GM18861 (cell line): Measurements from ENCODE around the gene TLE5.
"Not testable (repeated sequence)": the region's sequence is repeated elsewhere in the genome, so short reads cannot be mapped to it uniquely, and the experiment has no call there.

Experiments used
- ATAC-seq: cut with Tn5 transposase; IDR thresholded peaks from one replicate; pipeline ENCODE4 v1.9.1; 2021; ENCODE audit not compliant: unreplicated experiment

TLE5 gene

DNA sequence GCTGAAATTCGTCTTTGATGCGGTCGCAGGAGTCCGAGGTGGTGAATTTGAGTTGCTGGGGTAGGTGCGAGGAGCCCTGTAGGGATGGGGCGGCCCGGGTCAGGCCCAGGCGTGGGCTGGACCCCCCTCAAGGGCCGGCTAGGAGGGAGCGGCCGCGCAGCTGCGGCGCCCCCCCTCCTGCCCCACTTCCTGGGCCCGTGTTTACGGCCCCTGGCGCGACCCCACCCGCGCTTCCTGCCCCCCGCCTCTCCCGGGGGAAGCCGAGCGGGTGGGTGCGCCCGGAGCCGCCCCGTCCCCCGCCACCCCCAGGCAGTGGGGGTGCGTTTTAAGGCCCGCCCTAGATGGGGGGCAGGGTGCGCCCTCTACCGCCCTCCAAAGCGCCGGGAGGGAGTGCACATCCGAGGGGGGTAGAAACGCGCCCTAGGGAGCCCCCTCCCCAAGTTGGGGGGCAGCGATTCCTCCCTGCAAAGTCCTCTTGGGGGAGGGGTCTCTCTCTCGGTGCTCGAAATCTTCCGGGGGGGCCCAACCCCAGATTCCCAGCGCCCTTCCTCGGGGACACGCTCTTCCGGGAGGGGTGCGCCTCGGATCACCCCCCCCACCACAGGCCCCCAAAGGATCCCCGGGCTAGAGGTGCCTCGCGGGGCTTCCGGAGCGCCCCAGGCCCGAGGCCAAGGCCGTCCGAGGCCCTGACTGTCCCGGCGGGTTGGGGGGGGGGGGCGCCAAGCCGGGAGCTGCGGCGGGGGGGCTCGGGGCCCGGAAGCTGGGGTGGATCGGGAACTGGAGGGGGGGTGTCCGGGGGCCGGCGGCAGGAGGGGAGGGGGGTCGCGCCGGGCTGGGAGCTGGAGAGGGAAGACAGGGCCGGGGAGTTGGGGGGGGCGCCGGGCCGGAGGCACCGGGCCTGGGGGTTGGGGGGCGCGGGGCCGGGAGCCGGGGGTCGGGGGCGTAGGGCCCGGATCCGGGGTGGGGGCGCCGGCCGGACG is 823 bp downstream of the TLE5 start:
- no peak for ATAC-seq

DNA sequence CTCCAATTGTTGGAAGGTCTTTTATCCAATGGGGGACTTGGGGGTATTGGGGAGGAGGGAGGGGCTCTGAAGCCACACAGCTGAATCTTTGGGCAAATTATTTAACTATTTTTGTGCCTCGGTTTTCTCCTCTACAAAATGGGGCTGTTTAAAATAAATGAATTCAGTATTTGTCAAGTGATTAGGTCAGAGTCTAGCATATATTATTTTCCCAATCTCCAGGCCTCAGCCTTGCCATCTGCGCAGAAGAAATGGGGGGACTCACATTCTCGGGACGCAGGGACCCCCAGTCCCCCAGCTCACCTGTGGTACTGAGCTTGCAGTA is 1.5 kb downstream of the TLE5 start:
- ATAC-seq = no peak

DNA sequence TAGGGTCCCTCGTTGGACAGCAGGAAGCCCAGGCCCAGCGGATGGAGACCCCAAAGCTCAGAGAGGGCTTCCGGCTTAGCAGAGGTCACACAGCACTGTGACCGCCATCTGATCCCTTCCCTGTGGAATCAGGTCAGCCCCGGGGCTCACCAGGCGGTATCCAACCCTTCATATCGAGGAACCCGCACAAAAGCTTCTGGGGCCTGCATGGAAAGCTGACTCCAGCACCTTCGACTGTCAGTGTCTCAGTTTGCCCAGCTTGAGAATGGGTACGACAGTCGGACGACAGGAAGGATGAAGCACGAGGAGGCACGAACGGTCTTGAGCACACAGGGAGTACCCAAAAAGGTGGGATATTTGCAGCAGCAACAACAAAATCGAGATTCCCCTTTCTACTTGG is 2.6 kb downstream of the TLE5 start:
- no peak for ATAC-seq

DNA sequence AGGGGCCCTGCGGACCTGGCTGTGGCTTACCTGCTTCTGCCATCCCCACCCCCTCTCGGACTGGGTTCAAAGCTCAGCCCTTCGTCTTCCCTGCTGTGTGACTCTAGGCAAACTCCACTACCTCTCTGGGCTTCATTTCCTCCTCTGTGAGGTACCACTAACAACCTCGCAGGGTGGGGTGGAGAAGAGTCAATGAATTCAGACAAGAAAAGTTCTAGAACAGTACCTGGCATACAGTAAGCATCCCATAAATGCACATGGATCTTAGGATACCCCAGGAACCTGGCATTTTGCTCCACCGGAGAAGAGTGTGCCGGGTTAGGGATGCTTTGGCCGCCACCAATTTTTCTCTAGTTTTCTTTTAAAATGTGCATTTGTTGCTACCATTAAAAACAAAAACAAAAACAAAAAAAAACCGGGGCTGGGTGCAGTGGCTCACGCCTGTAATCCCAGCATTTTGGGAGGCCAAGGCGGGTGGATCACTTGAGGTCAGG is 3.4 kb downstream of the TLE5 start:
- no peak for ATAC-seq

DNA sequence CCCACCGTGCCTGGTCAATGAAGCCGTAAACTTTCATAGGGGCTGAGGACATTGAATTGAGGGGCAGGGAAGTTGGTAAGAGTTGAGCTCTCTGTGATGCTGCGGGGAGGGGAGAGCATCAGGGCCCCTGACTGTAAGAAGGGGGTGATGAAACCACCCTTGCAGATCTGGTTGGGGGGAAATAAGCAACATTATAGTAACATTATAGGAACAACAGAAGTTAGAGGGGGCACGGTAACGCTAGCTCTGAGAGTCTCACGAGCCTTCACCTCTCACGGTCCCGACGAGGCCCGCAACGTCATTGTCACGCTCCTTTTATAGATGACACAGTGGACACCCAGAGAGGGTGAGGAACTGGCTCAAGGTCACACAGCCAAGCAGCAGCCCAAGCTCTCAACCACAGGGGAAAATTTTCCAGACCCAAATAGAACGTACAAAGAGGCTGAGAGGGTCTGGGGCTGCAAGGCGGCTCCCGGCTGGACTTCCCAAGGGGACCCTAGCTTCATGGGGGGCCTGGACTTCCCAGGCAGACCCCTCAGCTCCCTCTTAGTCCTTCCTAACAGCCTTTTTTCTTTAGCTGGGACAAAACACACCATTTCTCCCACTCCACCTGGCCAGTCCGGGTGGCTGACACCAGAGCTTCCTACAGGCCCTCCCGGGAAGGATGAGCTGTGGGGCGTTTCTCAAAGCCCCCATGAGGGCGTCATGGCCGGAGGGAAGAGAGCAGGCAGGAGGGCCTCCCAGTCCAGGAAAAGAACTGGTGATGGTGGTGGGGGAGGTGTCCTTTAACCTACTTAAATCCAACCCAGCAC is 4.1 kb downstream of the TLE5 start:
- no peak for ATAC-seq

DNA sequence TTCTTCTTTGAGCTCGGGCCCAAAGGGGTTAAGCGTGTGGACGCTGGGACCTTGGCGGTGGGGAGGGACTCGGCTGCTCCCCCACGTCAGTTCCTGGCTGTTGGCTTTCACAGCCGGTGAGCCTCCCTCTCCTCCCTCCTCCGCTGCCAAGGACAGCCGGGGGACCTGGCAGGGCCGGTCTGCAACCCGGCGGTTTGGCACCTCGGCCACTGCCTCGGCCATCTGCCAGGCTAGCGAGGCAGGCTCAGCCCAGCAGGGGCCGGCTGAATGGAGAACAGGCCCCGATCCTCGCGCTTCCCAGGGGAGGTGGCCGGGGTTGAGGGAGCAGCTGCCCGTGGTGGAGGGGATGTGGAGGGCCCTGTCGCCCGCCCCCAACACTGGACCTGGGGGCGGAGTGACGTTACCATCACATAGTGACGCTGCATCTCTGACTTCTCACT is 5.0 kb downstream of the TLE5 start:
- ATAC-seq = no peak

DNA sequence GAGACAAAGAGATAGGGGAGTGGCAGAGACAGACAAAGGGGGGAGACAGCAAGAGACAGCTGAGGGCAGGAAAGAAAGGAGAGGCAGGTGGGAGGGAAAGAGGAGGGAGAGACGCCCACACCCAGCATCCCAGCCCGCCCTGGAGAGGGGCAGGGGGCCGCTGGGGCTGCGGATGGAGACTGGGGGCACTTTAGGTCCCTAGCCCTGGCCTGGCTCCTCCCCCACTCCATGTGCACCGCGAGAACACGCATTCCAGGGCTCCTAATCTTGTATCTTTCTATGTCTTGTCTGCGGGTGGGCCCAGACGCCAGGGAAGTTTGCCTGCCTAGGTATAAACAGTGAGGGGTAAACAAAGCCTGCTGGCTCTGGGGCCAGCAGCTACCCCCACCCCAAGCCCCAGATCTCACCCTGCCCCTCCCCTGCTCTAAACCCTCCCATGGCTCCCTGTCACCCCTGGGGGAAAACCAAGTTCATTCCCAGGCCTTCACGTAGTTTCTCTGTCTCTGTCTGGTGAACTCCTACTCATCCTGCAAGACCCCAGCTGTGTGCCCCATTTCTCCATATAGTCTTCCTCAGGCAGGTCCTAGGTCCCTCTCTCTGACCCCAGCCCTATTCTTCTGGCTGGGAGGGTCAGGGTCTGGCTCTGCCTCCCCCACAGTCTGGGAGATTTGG is 5.7 kb downstream of the TLE5 start:
- no peak for ATAC-seq

DNA sequence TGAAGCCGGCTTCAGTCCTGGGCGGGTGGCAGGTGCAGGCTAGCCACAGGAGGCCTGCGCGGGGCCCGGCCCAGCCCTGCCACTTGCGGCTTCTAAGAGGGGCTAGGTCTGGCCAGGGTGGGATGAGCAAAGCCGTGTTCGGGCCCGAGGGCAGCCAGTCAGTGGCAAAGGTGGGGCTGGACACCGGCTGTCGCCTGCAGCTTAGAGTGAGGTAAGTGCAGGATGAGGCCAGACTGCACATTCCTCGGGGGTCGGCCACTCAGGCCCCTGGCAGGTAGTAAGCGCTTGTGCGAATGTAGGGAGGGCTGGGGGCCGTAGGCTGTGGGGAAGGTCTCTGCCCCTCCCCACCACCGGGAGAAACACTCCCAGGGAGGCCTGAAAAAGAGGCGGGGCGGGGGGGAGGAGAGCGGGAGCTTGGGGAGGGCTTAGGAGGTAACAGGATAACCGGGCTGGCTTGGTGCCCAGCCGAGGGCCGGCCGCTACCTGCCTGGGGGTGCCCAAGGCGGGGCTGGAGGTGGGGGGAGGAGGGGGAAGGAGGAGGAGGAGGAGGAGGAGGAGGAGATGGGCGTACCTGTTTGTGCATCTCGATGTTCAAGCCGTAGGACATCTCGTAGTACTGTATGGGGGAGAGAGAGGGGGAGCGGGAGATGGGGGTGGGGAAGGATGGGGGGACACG is 6.4 kb downstream of the TLE5 start:
- no peak for ATAC-seq

DNA sequence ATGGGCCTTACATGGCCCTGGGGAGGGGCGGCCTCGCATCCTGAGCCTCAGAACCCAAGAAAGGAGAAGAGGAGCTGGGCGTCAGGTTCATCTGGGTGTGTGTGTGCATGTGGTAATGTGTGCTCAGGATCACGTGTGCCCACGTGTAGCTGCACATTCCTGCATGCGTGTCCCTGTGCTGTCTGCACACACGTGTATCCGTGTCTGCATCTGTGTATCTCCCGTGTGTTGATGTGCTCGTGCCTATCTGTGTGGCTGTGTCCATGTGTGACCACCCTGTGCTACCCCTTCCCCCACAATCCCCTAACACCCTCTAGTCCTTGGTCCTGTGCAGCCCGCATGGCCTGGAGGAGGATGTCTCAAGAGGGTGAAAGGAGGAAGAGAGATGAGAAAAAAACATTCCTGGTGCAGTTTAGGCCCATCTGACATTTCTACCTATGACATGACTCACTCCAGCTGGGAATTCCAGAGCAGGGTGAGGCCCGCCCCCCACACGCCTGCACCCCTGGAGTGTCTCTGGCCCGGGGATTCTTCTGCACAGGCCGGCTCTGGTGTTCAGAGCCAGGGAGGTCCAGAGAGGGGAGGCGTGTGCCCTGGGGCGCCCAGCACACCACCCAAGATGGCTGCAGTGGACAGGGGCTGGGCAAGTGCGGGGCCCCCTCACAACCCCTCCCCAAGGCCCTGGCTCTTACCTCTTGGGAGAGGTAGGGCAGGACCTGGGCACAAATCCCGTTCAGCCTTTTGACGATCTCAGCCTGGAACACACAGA is 7.1 kb downstream of the TLE5 start:
- ATAC-seq = no peak

DNA sequence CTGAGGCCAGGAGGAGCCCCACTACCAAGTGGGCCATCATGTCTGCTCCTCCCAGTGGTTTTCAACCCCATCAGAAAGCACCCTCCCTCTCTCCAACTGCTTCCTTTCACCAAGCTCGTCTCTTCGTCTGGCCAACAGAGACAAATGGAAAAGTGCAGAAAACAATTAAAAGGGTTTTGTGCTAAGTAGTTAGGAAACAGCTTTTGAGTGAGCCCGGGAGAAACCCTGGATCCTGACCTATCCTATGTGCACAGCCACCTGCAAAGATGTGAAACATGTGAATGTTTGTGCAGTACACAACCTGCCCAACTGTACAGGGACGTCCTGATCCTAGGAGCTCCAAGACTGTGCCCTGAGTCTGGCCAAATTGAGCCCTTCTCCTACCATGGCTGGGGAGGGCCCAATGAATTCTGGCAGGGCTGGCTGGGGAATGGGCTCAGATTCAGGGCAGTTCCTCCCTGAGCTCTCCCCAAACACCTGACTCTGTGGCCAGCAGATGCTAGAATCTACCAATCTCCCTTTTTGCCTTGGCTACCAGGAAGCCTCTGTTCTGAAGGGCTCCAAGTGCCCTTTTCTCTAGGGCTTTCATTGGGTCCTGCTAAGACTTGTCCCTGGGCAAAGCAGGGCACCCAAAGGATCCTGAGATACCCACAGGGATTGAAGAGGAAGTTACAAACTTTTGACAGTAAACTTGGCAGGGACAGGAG is 7.9 kb downstream of the TLE5 start:
- no peak for ATAC-seq

DNA sequence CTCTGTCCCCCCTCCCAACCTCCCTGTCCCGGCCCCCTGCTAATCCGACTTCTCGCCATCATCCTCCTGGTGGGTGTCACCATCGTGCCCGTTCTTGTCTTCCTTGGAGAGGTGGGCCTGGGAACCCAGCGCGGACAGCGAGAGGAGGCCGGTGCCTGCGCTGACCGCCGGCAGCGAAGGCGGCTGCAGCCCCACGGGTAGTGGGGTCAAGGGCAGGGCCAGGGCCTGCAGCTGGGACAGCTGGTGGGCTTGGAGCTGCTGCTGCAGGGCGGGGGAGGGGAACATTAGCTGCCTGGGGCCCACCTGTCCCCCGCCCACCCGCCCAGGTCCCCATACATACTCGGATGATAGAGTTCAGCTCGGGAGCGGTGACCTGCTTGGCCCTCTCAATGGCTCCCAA is 8.5 kb downstream of the TLE5 start:
- ATAC-seq = no peak

DNA sequence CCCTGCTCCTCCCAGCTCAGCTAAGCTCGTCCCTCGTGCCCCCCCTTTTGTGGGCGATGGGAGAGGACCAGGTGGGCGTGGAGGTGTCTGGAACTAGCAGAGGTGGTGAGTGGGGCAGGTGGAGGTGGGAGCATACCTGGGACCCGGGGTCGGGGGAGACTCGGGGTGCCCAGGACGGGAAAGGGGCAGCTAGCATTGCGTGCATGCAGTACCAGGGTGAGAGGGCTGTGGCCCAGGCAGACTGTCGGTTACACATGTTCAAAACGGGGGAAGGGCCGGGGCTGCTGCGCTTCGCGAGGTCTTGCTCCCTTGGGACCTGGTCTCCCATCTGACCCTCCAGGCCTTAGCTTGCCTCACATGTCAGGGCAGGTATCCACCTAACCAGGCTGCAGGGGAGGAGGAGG is 9.1 kb downstream of the TLE5 start:
- no peak for ATAC-seq

DNA sequence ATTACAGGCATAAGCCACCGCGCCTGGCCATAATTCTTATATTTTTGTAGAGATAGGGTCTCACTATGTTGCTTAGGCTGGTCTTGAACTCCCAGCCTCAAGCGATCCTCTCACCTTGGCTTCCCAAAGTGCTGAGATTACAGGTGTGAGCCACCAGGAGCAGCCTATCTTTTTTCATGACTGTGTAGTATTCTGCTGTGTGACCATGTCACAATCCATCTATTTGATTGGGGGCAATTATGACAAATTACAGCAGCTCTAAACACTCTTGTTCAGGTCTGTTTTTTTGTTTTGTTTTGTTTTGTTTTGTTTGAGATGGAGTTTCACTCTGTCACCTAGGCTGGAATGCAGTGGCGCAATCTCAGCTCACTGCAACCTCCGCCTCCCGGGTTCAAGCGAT is 12.3 kb downstream of the TLE5 start:
- not testable (repeated sequence) for ATAC-seq

DNA sequence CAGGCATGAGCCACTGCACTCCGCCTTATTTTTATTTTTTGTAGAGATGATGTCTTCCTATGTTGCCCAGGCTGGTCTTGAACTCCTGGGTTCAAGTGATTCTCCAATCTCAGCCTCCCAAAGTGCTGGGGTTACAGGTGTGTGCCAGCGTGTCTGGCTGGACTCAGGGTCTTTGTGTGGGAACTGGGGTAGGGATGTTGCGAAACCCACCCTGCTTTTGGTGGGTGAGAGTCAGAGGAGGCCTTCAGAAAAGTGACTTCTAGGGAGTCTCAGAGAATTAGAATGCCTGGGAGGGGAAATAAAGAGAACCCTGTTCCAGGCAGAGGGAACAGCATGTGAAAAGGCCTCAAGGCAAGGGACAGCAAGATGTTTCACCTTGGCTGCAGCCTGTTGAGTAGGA is 13.2 kb downstream of the TLE5 start:
- no peak for ATAC-seq

DNA sequence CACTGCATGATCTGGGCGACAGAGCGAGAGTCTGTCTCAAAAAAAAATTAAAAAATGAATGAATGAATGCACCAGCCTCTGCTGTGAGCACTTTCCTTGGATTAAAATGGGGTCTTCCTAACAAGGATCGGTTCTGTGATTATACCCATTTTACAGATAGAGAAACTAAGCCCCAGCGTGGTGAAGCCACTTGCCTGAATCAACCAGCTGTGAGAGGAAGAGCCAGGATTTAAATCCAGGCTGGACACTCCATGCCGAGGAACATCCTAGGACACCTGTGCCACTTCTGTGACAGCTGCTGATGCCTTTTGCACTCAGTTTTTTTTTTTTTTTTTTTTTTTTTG is 14.1 kb downstream of the TLE5 start:
- ATAC-seq = no peak

DNA sequence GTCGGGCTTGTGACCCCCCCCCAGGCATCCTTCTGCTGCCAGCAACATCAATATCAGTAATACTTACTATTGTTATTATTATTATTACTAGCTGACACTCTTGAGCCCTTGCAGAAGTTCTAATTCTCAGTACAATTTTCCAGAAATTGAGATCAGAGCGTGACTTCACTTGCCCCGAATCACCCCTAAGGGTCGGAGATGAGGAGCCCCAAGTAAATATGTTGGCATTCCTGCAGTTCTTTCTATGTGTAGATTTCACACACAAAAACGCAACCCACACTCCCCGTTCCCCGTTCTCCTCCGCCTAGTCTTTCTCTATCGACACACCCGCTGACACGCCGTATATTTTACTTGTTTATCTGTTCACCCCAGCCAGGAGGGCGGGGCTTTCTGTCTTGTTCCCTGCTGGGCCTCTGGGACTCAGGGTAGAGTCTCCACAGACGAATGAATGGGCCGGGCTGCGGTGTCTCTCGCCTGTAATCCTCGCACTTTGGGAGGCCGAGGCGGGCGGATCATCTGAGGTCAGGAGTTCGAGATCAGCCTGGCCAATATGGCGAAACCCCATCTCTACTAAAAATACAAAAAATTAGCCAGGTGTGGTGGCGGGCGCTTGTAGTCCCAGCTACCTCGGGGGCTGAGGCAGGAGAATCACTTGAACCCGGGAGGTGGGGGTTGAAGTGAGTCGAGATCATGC is 14.7 kb downstream of the TLE5 start:
- ATAC-seq = no peak

DNA sequence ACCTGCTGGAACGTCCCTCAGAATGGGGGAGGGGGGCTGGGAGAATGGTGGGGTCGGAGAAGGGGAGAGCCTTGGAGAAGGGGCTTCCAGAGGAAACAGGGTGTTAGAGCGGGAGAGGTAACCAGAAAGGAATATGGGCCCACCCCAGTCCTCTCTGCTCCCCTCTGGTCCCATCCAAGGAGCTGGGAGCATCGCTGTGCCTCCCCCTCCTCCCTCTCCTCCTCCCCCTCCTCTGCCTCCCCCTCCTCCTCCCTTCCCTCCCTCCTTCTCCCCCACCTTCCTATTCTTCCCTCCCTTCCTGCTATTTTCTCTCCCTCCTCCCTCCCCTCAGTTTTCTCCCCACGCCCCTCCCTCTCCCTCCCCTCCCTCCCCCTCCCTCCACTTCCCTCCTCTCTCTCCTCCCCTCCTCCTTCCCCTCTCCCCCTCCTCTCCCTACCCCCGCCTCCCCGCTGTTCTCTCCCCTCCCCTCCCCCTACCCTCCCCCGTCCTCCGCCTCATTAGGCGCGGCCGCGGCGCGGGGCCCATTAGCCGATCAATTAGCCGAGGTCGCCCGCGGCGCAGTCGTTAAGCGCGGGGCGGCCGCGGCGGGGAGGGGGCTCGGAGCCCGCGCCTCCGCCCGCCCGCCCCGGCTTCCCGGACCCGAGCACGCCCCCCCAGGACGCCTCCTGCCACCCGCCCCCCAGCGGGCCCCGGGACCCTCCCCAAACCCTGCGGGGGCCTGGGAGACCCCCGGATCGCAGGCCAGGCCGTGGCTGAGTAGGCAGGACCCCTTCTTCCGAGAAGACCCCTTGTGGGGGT is 15.4 kb downstream of the TLE5 start:
- no peak for ATAC-seq
